Tibial nerve (tissue), 4 donors: ENCODE results near the gene TBC1D10B.

Source experiments
- EP300 ChIP-seq, 2 donors: sonication (generic); formaldehyde crosslinking; IDR thresholded peaks; one replicate each; pipeline ENCODE4 v1.6.1; 2017; ENCODE audit warnings: antibody characterized with exemption in 2 of 2, mild to moderate bottlenecking in 1 of 2
- POLR2A ChIP-seq, 2 donors: fragments of 450-650 bp; IDR thresholded peaks; one replicate each; pipeline ENCODE4 v1.6.1; 2017; ENCODE audit warnings: antibody characterized with exemption in 2 of 2, mild to moderate bottlenecking in 2 of 2, moderate library complexity in 2 of 2
- TF ChIP-seq, protein P1 (sequence below), 5 experiments: fragments of 200-600 bp in 3 of 5; fragments of 450-650 bp in 2 of 5; sonication (generic) in 3 of 5; IDR thresholded peaks; one replicate each; pipeline ENCODE4 v1.5.1; 2016 to 2019; ENCODE audit warnings: antibody characterized with exemption in 5 of 5, mild to moderate bottlenecking in 3 of 5, moderate library complexity in 2 of 5

DNA sequence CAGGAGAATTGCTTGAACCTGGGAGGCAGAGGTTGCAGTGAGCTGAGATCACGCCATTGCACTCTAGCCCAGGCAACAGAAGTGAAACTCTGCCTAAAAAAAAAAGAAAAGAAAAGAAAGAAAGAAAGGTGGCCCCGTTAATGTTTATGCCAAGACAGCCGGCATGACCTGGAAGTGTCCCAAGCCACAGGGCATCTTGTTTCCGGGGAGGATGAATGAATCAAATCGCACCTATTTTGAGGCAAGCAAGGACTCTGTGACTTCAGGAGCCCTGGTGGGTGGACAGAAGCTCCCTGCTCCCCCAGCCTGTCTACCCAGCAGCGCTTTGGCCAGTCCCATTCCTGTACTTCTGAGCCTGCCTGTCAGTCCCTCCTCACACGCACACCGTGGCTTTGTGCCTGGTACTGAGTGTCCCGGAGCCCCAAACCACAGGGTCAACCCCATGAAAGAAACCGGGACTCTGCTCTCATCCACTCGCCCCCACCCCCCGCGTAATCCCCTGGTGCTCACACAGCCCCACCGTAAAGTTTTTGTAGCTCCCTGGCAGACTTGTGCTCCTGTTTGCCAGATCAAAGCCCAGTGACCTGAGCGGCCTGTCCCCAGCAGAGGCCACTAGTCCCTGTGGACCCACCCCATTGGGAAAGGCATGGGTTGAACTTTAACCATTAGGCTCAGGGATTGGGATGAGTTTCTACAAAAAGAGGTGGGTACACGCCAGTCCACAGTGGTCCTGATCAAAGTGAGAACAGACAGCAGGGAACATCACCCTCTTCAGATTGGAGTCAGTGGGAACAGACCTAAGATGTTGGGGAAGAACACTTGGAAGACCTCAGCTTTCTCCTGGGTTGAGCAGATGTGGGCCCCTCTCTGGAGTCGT is 34.5 kb downstream of the TBC1D10B start:
- TF ChIP-seq POLR2A (IDR thresholded peaks at IDR 0.05) (no peak), EP300 (IDR thresholded peaks at IDR 0.05) (no peak)
- TF ChIP-seq, protein P1, sequence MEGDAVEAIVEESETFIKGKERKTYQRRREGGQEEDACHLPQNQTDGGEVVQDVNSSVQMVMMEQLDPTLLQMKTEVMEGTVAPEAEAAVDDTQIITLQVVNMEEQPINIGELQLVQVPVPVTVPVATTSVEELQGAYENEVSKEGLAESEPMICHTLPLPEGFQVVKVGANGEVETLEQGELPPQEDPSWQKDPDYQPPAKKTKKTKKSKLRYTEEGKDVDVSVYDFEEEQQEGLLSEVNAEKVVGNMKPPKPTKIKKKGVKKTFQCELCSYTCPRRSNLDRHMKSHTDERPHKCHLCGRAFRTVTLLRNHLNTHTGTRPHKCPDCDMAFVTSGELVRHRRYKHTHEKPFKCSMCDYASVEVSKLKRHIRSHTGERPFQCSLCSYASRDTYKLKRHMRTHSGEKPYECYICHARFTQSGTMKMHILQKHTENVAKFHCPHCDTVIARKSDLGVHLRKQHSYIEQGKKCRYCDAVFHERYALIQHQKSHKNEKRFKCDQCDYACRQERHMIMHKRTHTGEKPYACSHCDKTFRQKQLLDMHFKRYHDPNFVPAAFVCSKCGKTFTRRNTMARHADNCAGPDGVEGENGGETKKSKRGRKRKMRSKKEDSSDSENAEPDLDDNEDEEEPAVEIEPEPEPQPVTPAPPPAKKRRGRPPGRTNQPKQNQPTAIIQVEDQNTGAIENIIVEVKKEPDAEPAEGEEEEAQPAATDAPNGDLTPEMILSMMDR (IDR thresholded peaks at IDR 0.05) = no peak
